Left lung (tissue), 10 donors: ENCODE measurements around the gene TRIM50. TPM values are rescaled to one million over a fixed set of nuclear protein-coding genes. Genes with fewer than 3 reads are reported as not detected.
A peak's percentile ranks its signal among the peaks of the same experiment; 100 is the strongest.

Experiments
- ATAC-seq: fragments of 200-7000 bp; cut with Tn5 transposase; one replicate; pipeline ENCODE4 v1.9.1; 2020; ENCODE audit warnings: moderate library complexity
- DNase-seq, 4 donors: peaks; one replicate each; pipeline ENCODE4 v3.0.0-alpha.2; 2013 to 2020
- H3K27ac ChIP-seq, 2 donors: fragments of 200-600 bp; sonication (generic) in 1 of 2; one replicate each; pipeline versions ENCODE4 v1.5.0 to v1.8.0; 2020 to 2021
- H3K27me3 ChIP-seq, 2 donors: fragments of 200-600 bp; sonication (generic) in 1 of 2; one replicate each; pipeline versions ENCODE4 v1.5.0 to v1.8.0; 2020 to 2021
- H3K36me3 ChIP-seq, 2 donors: fragments of 200-600 bp; sonication (generic) in 1 of 2; one replicate each; pipeline versions ENCODE4 v1.5.0 to v1.8.0; 2020 to 2021
- H3K4me1 ChIP-seq, 2 donors: fragments of 200-600 bp; one replicate each; pipeline ENCODE4 v1.8.0; 2021
- H3K4me3 ChIP-seq, 2 donors: fragments of 200-600 bp; sonication (generic) in 1 of 2; one replicate each; pipeline versions ENCODE4 v1.5.0 to v1.8.0; 2020 to 2021; ENCODE audit warnings: mild to moderate bottlenecking in 1 of 2
- H3K9me3 ChIP-seq, 2 donors: fragments of 200-600 bp; sonication (generic) in 1 of 2; one replicate each; pipeline versions ENCODE4 v1.5.0 to v1.8.0; 2020 to 2021
- intact Hi-C, 2 donors: fragments of 100-400 bp; cut with DNase I; formaldehyde crosslinking; loops; one replicate each; pipeline versions ENCODE4 v1.11.2 to v1.14.2; 2022
- polyA plus RNA-seq, 6 donors: library from polyadenylated mRNA; unstranded; fragments of 120-200 nt; gene quantifications; one replicate each; pipeline ENCODE4 v1.2.1, GENCODE V29; 2013; ENCODE audit not compliant: insufficient read length in 6 of 6
- total RNA-seq, 2 donors: library from RNA; stranded (reverse); fragmentation: NEBNext Ultra II Directional; extraction: Animal tissue kit (Norgen Biotek cat#: 25700); gene quantifications; one replicate each; pipeline ENCODE4 v1.2.1, GENCODE V29; 2021
- TF ChIP-seq, protein P1 (sequence below), 2 donors: fragments of 200-600 bp; sonication (generic) in 1 of 2; IDR thresholded peaks; one replicate each; pipeline versions ENCODE4 v1.5.0 to v1.8.0; 2021; ENCODE audit warnings: antibody characterized with exemption in 2 of 2
- donor health status: DM: no; HTN: yes; CAD: no.
- donor health status: DM: no; HTN: no; CAD: no.

TRIM50 gene
- total and polyA plus RNA-seq, 8 donors, result 0.20 to 0.38 (median 0.28) TPM; not detected in 1

DNA sequence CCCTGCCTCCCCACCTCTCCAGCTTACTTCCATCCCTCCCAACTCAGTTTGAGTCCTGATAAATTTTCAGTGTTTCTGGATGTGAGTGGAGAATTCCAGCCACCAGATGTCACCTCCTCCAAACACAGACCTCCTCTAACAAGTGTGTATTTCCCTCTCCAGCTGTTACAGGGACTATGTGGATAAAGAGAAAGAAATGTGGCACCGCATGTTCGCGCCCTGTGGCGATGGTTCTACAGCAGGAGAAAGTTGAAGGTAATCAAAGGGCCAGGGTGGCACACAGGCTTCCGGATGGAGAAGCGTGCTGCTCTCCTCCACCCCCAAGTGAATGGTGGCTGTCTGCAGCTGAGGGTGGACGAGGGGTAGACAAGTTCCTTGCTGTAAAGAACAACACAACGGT, 14.8 kb upstream of the TRIM50 start:
- TF ChIP-seq, protein P1, sequence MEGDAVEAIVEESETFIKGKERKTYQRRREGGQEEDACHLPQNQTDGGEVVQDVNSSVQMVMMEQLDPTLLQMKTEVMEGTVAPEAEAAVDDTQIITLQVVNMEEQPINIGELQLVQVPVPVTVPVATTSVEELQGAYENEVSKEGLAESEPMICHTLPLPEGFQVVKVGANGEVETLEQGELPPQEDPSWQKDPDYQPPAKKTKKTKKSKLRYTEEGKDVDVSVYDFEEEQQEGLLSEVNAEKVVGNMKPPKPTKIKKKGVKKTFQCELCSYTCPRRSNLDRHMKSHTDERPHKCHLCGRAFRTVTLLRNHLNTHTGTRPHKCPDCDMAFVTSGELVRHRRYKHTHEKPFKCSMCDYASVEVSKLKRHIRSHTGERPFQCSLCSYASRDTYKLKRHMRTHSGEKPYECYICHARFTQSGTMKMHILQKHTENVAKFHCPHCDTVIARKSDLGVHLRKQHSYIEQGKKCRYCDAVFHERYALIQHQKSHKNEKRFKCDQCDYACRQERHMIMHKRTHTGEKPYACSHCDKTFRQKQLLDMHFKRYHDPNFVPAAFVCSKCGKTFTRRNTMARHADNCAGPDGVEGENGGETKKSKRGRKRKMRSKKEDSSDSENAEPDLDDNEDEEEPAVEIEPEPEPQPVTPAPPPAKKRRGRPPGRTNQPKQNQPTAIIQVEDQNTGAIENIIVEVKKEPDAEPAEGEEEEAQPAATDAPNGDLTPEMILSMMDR (IDR thresholded peaks at IDR 0.05), result no peak
- no peaks in the 10 kb centered on the region for H3K4me1 ChIP-seq
- no peak overlapping the region for H3K27ac ChIP-seq
- H3K9me3 ChIP-seq, result no peaks in the 10 kb centered on the region
- ATAC-seq, result peak; percentile 86
- DNase-seq, result peak in 2 of 4 donors; percentile 59 to 77
- peaks cover 0 to 7% of the 10 kb centered on the region in 2 donors for H3K27me3 ChIP-seq
- intact Hi-C loops, result loop anchor here in 1 of 2 donors (10.0 kb wide), 1 partner anchor 102 kb away; no protein-coding TSS in a partner anchor
- H3K4me3 ChIP-seq, result no peak overlapping the region
- no peaks in the 10 kb centered on the region for H3K36me3 ChIP-seq

DNA sequence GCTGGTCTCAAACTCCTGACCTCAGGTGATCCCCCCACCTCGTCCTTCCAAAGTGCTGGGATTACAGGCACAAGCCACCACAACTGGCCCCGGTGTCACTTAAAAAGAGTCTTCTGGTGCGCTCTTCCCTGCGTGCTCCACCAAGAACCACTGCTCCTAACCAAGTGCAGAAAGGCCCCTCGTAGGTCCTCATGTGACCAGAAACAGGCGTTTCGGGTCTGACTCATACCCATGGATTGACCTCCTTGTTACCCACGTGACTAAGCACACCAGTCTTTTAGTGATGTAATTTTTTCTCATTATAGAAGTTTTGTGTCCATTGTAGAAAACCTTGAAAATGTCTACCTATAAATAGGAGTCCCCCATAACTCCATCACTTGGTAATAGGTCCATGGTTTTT, 14.0 kb upstream of the TRIM50 start:
- DNase-seq, result no peak
- Histone ChIP-seq H3K27ac (no peak overlapping the region), H3K27me3 (peaks cover 0 to 7% of the 10 kb centered on the region in 2 donors), H3K36me3 (no peaks in the 10 kb centered on the region), H3K4me1 (no peaks in the 10 kb centered on the region), H3K4me3 (no peak overlapping the region), H3K9me3 (no peaks in the 10 kb centered on the region)
- intact Hi-C loops, result loop anchor here in 1 of 2 donors (10.0 kb wide), 1 partner anchor 103 kb away; no protein-coding TSS in a partner anchor
- TF ChIP-seq, protein P1 (IDR thresholded peaks at IDR 0.05), result no peak
- ATAC-seq, result peak; percentile 48

DNA sequence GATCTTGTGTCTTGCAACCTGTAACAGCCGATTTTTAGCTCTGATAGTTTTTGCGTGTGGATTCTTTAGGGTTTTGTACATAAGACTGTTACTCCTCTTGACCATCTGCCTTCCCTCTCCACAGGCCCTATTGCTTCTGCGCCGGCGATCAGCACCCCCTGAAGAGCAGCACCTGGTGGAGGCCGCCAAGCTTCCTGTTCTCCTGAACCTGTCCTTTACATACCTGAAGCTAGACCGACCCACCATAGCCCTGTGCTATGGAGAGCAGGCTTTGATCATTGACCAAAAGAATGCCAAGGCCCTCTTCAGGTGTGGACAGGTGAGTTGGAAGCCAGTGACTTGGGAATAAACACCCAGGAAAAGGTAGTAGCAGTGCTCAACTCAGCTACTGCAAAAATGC, 12.6 kb upstream of the TRIM50 start:
- TF ChIP-seq, protein P1 (IDR thresholded peaks at IDR 0.05), result no peak

DNA sequence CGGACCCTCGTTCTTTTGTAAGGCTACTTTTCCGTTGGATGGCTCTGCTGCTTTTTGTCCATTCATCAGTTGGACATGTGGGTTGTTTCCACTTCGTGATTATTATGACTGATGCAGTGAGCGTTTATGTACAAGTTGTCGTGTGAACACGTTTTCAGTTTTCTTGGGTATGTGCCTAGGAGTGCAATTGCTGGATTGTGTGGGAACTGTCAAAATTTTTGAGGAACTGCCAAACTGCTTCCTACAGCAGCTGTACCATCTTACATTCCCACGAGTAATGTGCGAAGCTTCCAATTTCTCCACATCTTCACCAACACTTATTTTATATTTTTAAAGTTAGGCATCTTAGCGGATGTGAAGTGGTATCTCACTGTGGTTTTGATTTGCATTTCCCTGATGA, 10.4 kb upstream of the TRIM50 start:
- TF ChIP-seq, protein P1 (IDR thresholded peaks at IDR 0.05), result no peak
- no peak overlapping the region for H3K4me3 ChIP-seq
- DNase-seq, result peak in 2 of 4 donors; percentile 17 to 40

More for the DNA sequence above, 12.6 kb upstream of the TRIM50 start:
- Histone ChIP-seq H3K4me1 (no peaks in the 10 kb centered on the region), H3K4me3 (no peak overlapping the region), H3K27ac (no peak overlapping the region), H3K36me3 (no peaks in the 10 kb centered on the region), H3K9me3 (no peaks in the 10 kb centered on the region), H3K27me3 (peaks cover 0 to 7% of the 10 kb centered on the region in 2 donors)
- DNase-seq (no peak), ATAC-seq (no peak)
- intact Hi-C loops, result loop anchor here in 1 of 2 donors (10.0 kb wide), 1 partner anchor 104 kb away; no protein-coding TSS in a partner anchor

DNA sequence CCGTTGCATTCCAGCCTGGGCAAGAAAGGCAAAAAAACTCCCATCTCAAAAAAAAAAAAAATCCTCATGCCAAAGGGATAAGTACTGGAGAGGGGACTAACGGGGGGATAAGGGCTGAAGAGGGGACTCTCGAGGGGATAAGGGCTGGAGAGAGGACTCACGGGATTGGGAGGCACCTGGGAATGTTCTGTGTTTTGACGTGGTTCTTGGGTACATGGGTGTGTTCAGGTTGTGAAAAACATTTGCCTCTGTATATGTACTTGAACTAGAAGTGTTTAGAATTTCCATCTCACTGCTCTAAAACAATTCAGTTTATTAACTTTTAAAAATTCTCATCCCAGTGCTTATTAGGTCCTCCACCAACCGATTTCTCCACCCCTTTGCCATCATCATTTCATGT, 4.6 kb upstream of the TRIM50 start:
- TF ChIP-seq, protein P1 (IDR thresholded peaks at IDR 0.05), result no peak
- ATAC-seq (peak; percentile 69), DNase-seq (no peak)
- Histone ChIP-seq H3K36me3 (no peaks in the 10 kb centered on the region), H3K9me3 (no peaks in the 10 kb centered on the region), H3K4me3 (no peak overlapping the region), H3K4me1 (no peaks in the 10 kb centered on the region), H3K27me3 (no peaks in the 10 kb centered on the region), H3K27ac (no peak overlapping the region)
- intact Hi-C loops, result no loop called here

More for the DNA sequence above, 10.4 kb upstream of the TRIM50 start:
- Histone ChIP-seq H3K27me3 (peaks cover 0 to 7% of the 10 kb centered on the region in 2 donors), H3K36me3 (no peaks in the 10 kb centered on the region), H3K9me3 (no peaks in the 10 kb centered on the region), H3K27ac (no peak overlapping the region), H3K4me1 (no peaks in the 10 kb centered on the region)
- intact Hi-C loops, result no loop called here
- ATAC-seq, result no peak
